ENCODE data around the gene MRAP2. TPM values are rescaled to one million over a fixed set of nuclear protein-coding genes. Genes with fewer than 3 reads are reported as not detected.

Gene MRAP2
- polyA plus RNA-seq, 1 donor (not counting 4 experiments of a cell fraction or from before 2014, with no cell fraction given), result 3.0 TPM

GRCh38 chr6:84048588-84048987, 15.0 kb downstream of the MRAP2 start:
- H4K20me1 ChIP-seq (ENCODE audit: control insufficient read depth, extremely low read depth, insufficient read depth, low read length), result no peaks in the 10 kb centered on the region
- H3K9me1 ChIP-seq (ENCODE audit: control insufficient read depth, extremely low read depth, insufficient read depth, low read length), result no peaks in the 10 kb centered on the region
- no peak overlapping the region for H3K9ac ChIP-seq (ENCODE audit: control insufficient read depth, extremely low read depth, insufficient read depth, low read length)
- H3K9me3 ChIP-seq (ENCODE audit: control insufficient read depth, low read depth, low read length), result no peaks in the 10 kb centered on the region
- no peaks in the 10 kb centered on the region for H3K79me2 ChIP-seq (ENCODE audit: control insufficient read depth, insufficient read depth, low read length)
- no peaks in the 10 kb centered on the region for H3K36me3 ChIP-seq (ENCODE audit: control insufficient read depth in 2 of 2, extremely low read depth in 1 of 2, insufficient read depth in 2 of 2, low read length in 2 of 2)
- H3K4me2 ChIP-seq (ENCODE audit: control insufficient read depth, extremely low read depth, insufficient read depth, low read depth, low read length), result no peak overlapping the region
- FAIRE-seq, result no peak
- no peak overlapping the region for H3K27ac ChIP-seq (ENCODE audit: control insufficient read depth, insufficient read depth, low read length)
- no peak overlapping the region for H2AFZ ChIP-seq (ENCODE audit: control insufficient read depth, low read length)
- dilution Hi-C loops (cut with MboI; ENCODE audit: extremely low pct_ligation_motif_present, low sequenced_read_pairs), result no loop called here
- TF ChIP-seq, protein P1, sequence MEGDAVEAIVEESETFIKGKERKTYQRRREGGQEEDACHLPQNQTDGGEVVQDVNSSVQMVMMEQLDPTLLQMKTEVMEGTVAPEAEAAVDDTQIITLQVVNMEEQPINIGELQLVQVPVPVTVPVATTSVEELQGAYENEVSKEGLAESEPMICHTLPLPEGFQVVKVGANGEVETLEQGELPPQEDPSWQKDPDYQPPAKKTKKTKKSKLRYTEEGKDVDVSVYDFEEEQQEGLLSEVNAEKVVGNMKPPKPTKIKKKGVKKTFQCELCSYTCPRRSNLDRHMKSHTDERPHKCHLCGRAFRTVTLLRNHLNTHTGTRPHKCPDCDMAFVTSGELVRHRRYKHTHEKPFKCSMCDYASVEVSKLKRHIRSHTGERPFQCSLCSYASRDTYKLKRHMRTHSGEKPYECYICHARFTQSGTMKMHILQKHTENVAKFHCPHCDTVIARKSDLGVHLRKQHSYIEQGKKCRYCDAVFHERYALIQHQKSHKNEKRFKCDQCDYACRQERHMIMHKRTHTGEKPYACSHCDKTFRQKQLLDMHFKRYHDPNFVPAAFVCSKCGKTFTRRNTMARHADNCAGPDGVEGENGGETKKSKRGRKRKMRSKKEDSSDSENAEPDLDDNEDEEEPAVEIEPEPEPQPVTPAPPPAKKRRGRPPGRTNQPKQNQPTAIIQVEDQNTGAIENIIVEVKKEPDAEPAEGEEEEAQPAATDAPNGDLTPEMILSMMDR (optimal IDR thresholded peaks at IDR 0.05 in 1 of 3, IDR thresholded peaks at IDR 0.05 in 1 of 3, conservative IDR thresholded peaks at IDR 0.05 in 1 of 3; ENCODE audit: extremely low read depth in 1 of 3, insufficient read depth in 2 of 3, low read length in 3 of 3), result no peak
- no peak for TF ChIP-seq EZH2 (IDR thresholded peaks at IDR 0.05; ENCODE audit: low read length)
- DNase-seq (ENCODE audit: low read depth, low spot score), result no peak
- H3K4me3 ChIP-seq (ENCODE audit: control insufficient read depth in 2 of 3, extremely low read depth in 1 of 3, insufficient read depth in 2 of 3, low read depth in 1 of 3, low read length in 3 of 3), result no peak overlapping the region
- no peaks in the 10 kb centered on the region for H3K27me3 ChIP-seq (ENCODE audit: control insufficient read depth, extremely low read depth, insufficient read depth, low read length)
- no peaks in the 10 kb centered on the region for H3K4me1 ChIP-seq (ENCODE audit: control insufficient read depth, extremely low read depth, insufficient read depth, low read length)

- no peak overlapping the region for H3K4me3 ChIP-seq (ENCODE audit: control insufficient read depth in 2 of 3, extremely low read depth in 1 of 3, insufficient read depth in 2 of 3, low read depth in 1 of 3, low read length in 3 of 3)
- no peaks in the 10 kb centered on the region for H3K9me1 ChIP-seq (ENCODE audit: control insufficient read depth, extremely low read depth, insufficient read depth, low read length)
- H3K27ac ChIP-seq (ENCODE audit: control insufficient read depth, insufficient read depth, low read length), result no peak overlapping the region
- dilution Hi-C loops (cut with MboI; ENCODE audit: extremely low pct_ligation_motif_present, low sequenced_read_pairs), result no loop called here
- no peak overlapping the region for H2AFZ ChIP-seq (ENCODE audit: control insufficient read depth, low read length)
- H3K4me1 ChIP-seq (ENCODE audit: control insufficient read depth, extremely low read depth, insufficient read depth, low read length), result no peaks in the 10 kb centered on the region
- no peaks in the 10 kb centered on the region for H3K79me2 ChIP-seq (ENCODE audit: control insufficient read depth, insufficient read depth, low read length)
- FAIRE-seq (no peak), DNase-seq (ENCODE audit: low read depth, low spot score) (no peak)
- H3K36me3 ChIP-seq (ENCODE audit: control insufficient read depth in 2 of 2, extremely low read depth in 1 of 2, insufficient read depth in 2 of 2, low read length in 2 of 2), result no peaks in the 10 kb centered on the region
- no peak for TF ChIP-seq EZH2 (IDR thresholded peaks at IDR 0.05; ENCODE audit: low read length)
- TF ChIP-seq, protein P1 (optimal IDR thresholded peaks at IDR 0.05 in 1 of 3, IDR thresholded peaks at IDR 0.05 in 1 of 3, conservative IDR thresholded peaks at IDR 0.05 in 1 of 3; ENCODE audit: extremely low read depth in 1 of 3, insufficient read depth in 2 of 3, low read length in 3 of 3), result no peak
- no peaks in the 10 kb centered on the region for H3K9me3 ChIP-seq (ENCODE audit: control insufficient read depth, low read depth, low read length)
- H4K20me1 ChIP-seq (ENCODE audit: control insufficient read depth, extremely low read depth, insufficient read depth, low read length), result no peaks in the 10 kb centered on the region
- H3K27me3 ChIP-seq (ENCODE audit: control insufficient read depth, extremely low read depth, insufficient read depth, low read length), result no peaks in the 10 kb centered on the region
- no peak overlapping the region for H3K4me2 ChIP-seq (ENCODE audit: control insufficient read depth, extremely low read depth, insufficient read depth, low read depth, low read length)
- H3K9ac ChIP-seq (ENCODE audit: control insufficient read depth, extremely low read depth, insufficient read depth, low read length), result no peak overlapping the region
Observed at GRCh38 chr6:84050408-84050807, 16.8 kb downstream of the MRAP2 start.
